HG03457 (cell line): Measurements from ENCODE around the gene FBXO44.

Experiments used
- ATAC-seq: cut with Tn5 transposase; IDR thresholded peaks from one replicate; pipeline ENCODE4 v1.9.1; 2021; ENCODE audit warnings: moderate number of reproducible peaks; ENCODE audit not compliant: unreplicated experiment

The FBXO44 gene

DNA sequence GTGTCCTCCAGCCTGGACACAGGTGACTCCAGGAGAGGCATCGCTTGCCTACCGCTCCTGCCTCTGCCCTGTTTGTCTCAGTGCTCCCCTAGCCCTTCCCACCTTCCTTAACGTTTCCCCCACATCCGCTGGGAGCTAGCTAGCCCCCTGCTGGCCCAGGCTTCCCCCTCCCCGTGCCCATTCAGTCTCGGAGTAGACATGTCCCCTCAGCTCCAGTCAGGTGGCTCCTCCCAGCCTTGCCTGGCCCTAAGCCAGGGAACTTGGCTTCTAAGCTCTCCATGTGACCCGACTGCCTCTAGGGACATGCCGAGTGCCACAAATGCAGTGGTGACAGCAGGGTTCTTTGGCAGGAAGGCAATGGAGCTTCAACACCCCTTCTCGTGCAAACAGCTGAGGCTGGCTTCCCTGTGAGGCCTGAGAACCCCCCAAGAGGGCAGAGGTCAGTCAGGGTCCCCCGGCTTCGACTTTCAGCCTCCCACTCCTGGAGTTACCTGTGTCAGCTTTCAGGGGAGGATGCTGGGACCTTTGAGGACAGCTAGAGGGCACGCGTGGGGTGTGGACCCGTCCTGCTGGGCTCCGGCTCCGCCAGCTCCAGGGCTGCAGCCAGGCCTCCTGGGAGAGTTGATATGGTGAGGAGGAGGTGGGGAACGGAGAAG lies 53.1 kb downstream of the FBXO44 start:
- ATAC-seq, result no peak

GRCh38 chr1:11708554-11709350 lies 54.1 kb downstream of the FBXO44 start:
- ATAC-seq, result no peak

- no peak for ATAC-seq
Observed at GRCh38 chr1:11711490-11711889, 56.8 kb downstream of the FBXO44 start.

DNA sequence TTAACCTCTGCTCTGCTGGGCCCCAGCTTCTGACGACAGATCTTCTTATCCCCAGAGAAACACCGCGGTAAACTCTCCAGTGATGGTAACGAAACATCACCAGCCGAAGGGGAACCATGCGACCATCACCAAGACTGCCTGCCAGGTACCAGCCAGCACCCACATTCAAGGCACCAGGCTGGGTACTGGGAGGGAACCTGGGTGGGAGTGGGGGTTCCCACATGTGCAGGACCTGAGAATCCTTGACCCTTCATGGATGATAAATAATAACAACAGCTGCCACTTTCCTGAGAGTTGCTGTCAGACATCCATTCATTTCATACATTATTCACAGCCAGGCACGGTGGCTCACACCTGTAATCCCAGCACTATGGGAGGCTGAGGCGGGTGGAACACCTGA lies 57.6 kb downstream of the FBXO44 start:
- ATAC-seq, result no peak
